Upper lobe of right lung (tissue), 1 donor: Measurements from ENCODE around the gene ETNK2. TPM values are rescaled to one million over a fixed set of nuclear protein-coding genes. Genes with fewer than 3 reads are reported as not detected.

Source experiments
- ATAC-seq: fragments of 200-7000 bp; cut with Tn5 transposase; one replicate; pipeline ENCODE4 v1.9.1; 2020; ENCODE audit warnings: mild to moderate bottlenecking, moderate library complexity
- DNase-seq: peaks from one replicate; pipeline ENCODE4 v3.0.0-alpha.2; 2020
- H3K27ac ChIP-seq: fragments of 200-600 bp; one replicate; pipeline ENCODE4 v1.8.0; 2022
- H3K27me3 ChIP-seq: fragments of 200-600 bp; one replicate; pipeline ENCODE4 v1.8.0; 2022; ENCODE audit warnings: mild to moderate bottlenecking
- H3K36me3 ChIP-seq: fragments of 200-600 bp; one replicate; pipeline ENCODE4 v1.8.0; 2022
- H3K4me1 ChIP-seq: fragments of 200-600 bp; one replicate; pipeline ENCODE4 v1.8.0; 2022
- H3K4me3 ChIP-seq: fragments of 200-600 bp; one replicate; pipeline ENCODE4 v1.8.0; 2022; ENCODE audit warnings: mild to moderate bottlenecking
- H3K9me3 ChIP-seq: fragments of 200-600 bp; one replicate; pipeline ENCODE4 v1.8.0; 2022
- intact Hi-C: fragments of 100-400 bp; cut with DNase I; formaldehyde crosslinking; loops from one replicate; pipeline ENCODE4 v1.11.0; 2022
- total RNA-seq: library from RNA; stranded (reverse); fragmentation: NEBNext Ultra II Directional; extraction: Animal tissue kit (Norgen Biotek cat#: 25700); gene quantifications from one replicate; pipeline ENCODE4 v1.2.1, GENCODE V29; 2021
- TF ChIP-seq, protein P1 (sequence below): fragments of 200-600 bp; IDR thresholded peaks from one replicate; pipeline ENCODE4 v1.8.0; 2022; ENCODE audit warnings: antibody characterized with exemption
- donor health status: DM: no; HTN: yes; CAD: no; lungs with severe emphysema.

ETNK2 gene
- total RNA-seq, 1 donor from 2014 or later, result 3.6 TPM

GRCh38 chr1:204174958-204175357, 23.1 kb upstream of the ETNK2 start:
- Histone ChIP-seq H3K4me3 (no peak overlapping the region), H3K36me3 (no peaks in the 10 kb centered on the region), H3K4me1 (no peaks in the 10 kb centered on the region), H3K27me3 (no peaks in the 10 kb centered on the region), H3K27ac (no peak overlapping the region), H3K9me3 (peaks cover 1% of the 10 kb centered on the region)
- TF ChIP-seq, protein P1, sequence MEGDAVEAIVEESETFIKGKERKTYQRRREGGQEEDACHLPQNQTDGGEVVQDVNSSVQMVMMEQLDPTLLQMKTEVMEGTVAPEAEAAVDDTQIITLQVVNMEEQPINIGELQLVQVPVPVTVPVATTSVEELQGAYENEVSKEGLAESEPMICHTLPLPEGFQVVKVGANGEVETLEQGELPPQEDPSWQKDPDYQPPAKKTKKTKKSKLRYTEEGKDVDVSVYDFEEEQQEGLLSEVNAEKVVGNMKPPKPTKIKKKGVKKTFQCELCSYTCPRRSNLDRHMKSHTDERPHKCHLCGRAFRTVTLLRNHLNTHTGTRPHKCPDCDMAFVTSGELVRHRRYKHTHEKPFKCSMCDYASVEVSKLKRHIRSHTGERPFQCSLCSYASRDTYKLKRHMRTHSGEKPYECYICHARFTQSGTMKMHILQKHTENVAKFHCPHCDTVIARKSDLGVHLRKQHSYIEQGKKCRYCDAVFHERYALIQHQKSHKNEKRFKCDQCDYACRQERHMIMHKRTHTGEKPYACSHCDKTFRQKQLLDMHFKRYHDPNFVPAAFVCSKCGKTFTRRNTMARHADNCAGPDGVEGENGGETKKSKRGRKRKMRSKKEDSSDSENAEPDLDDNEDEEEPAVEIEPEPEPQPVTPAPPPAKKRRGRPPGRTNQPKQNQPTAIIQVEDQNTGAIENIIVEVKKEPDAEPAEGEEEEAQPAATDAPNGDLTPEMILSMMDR, result no peak
- intact Hi-C loops, result no loop called here
- DNase-seq (no peak), ATAC-seq (no peak)

GRCh38 chr1:204172404-204173029, 20.7 kb upstream of the ETNK2 start:
- TF ChIP-seq, protein P1, result no peak
- Histone ChIP-seq H3K9me3 (peaks cover 6% of the 10 kb centered on the region), H3K36me3 (no peaks in the 10 kb centered on the region), H3K27me3 (no peaks in the 10 kb centered on the region), H3K4me1 (no peaks in the 10 kb centered on the region), H3K27ac (no peak overlapping the region), H3K4me3 (no peak overlapping the region)
- intact Hi-C loops, result no loop called here
- DNase-seq (no peak), ATAC-seq (no peak)

- no peaks in the 10 kb centered on the region for H3K27me3 ChIP-seq
- H3K4me3 ChIP-seq, result no peak overlapping the region
- no peaks in the 10 kb centered on the region for H3K36me3 ChIP-seq
- no peaks in the 10 kb centered on the region for H3K4me1 ChIP-seq
- TF ChIP-seq, protein P1, result no peak
- no peak overlapping the region for H3K27ac ChIP-seq
- intact Hi-C loops, result no loop called here
- DNase-seq (no peak), ATAC-seq (peak; percentile 35)
- peaks cover 6% of the 10 kb centered on the region for H3K9me3 ChIP-seq
Measured at GRCh38 chr1:204171751-204172178, 19.9 kb upstream of the ETNK2 start.

DNA sequence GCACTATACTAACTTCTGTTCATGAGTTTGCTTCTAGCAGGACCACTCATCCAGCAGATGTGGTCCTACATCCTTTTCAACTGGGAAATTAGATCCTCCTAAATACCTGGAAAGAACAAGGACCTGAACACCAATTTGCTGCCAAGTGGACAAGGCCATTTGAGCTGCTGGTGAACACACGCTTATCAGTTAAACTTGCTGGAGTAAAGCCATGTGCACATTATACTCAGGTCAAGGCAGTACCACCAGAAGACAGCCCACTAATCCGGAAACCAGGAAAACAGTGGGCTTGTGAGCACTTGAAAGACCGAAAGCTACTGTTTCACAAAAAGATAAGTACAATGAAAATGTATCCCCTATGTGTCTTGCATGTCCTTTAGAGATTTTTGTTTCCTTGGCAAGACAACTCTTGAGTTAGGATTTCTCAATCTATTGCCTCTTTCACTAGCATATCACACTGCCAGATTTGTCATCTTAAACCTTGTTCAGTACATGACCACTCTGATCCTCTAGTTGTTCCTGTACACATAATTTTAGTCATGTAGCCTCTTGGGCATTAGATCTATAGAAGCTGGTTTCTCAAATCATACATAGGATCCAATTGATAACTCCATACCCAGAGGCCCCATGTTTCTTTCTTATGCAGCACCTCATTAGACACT, 18.8 kb upstream of the ETNK2 start:
- intact Hi-C loops, result no loop called here

GRCh38 chr1:204169858-204170257, 18.0 kb upstream of the ETNK2 start:
- intact Hi-C loops, result loop anchor here (10.0 kb wide), 1 partner anchor 195 kb away; no protein-coding TSS in a partner anchor
- no peak for ATAC-seq
- no peak for DNase-seq

More for the DNA sequence above, 18.8 kb upstream of the ETNK2 start:
- TF ChIP-seq, protein P1, result no peak
- ATAC-seq (no peak), DNase-seq (no peak)
- no peak overlapping the region for H3K4me3 ChIP-seq
- no peak overlapping the region for H3K27ac ChIP-seq
- H3K9me3 ChIP-seq, result peaks cover 6% of the 10 kb centered on the region
- no peaks in the 10 kb centered on the region for H3K27me3 ChIP-seq
- no peaks in the 10 kb centered on the region for H3K36me3 ChIP-seq
- H3K4me1 ChIP-seq, result no peaks in the 10 kb centered on the region

More at GRCh38 chr1:204169858-204170257, 18.0 kb upstream of the ETNK2 start:
- TF ChIP-seq, protein P1, result no peak
- Histone ChIP-seq H3K27me3 (no peaks in the 10 kb centered on the region), H3K36me3 (no peaks in the 10 kb centered on the region), H3K4me1 (no peaks in the 10 kb centered on the region), H3K4me3 (no peak overlapping the region), H3K27ac (no peak overlapping the region), H3K9me3 (peaks cover 6% of the 10 kb centered on the region)
